NCI-H146 (cell line): ENCODE results near the gene FRYL.
"Not testable (repeated sequence)": the region's sequence is repeated elsewhere in the genome, so short reads cannot be mapped to it uniquely, and the experiment has no call there.

Source experiments
- DNase-seq: peaks from one replicate; lab custom pipeline; 2025; lab: John Stamatoyannopoulos, UW

FRYL gene

GRCh38 chr4:48779998-48780864 lies at the start of gene FRYL:
Gene FRYL, minus strand, starts transcription at chr4:48780279. Its CDS starts 145,869 bp downstream, at chr4:48634410.
- peak; percentile 100 for DNase-seq

GRCh38 chr4:48827622-48828021 lies 47.5 kb upstream of the FRYL start:
- no peak for DNase-seq

GRCh38 chr4:48821431-48821830 lies 41.4 kb upstream of the FRYL start:
- DNase-seq, result not testable (repeated sequence)

GRCh38 chr4:48816971-48817370 lies 36.9 kb upstream of the FRYL start:
- DNase-seq, result no peak

- not testable (repeated sequence) for DNase-seq
Measured at GRCh38 chr4:48816297-48816696, 36.2 kb upstream of the FRYL start.

GRCh38 chr4:48815483-48815882 lies 35.4 kb upstream of the FRYL start:
- DNase-seq, result no peak

GRCh38 chr4:48813964-48814363 lies 33.9 kb upstream of the FRYL start:
- DNase-seq, result peak; percentile 68

- DNase-seq, result no peak
Measured at GRCh38 chr4:48812866-48813265, 32.8 kb upstream of the FRYL start.

- no peak for DNase-seq
Measured at GRCh38 chr4:48804584-48805301, 24.7 kb upstream of the FRYL start.

- DNase-seq, result no peak
Measured at GRCh38 chr4:48801016-48801715, 21.1 kb upstream of the FRYL start.

GRCh38 chr4:48800155-48800554 lies 20.1 kb upstream of the FRYL start:
- DNase-seq, result not testable (repeated sequence)

- DNase-seq, result no peak
Measured at GRCh38 chr4:48799157-48799556, 19.1 kb upstream of the FRYL start.

GRCh38 chr4:48798117-48798516 lies 18.0 kb upstream of the FRYL start:
- DNase-seq, result no peak

GRCh38 chr4:48796927-48797679 lies 17.0 kb upstream of the FRYL start:
- DNase-seq, result no peak

GRCh38 chr4:48796191-48796926 lies 16.3 kb upstream of the FRYL start:
- no peak for DNase-seq

GRCh38 chr4:48795108-48795507 lies 15.0 kb upstream of the FRYL start:
- no peak for DNase-seq

- DNase-seq, result no peak
Measured at GRCh38 chr4:48792348-48793006, 12.4 kb upstream of the FRYL start.

- no peak for DNase-seq
Measured at GRCh38 chr4:48791313-48791712, 11.2 kb upstream of the FRYL start.

- DNase-seq, result no peak
Measured at GRCh38 chr4:48790561-48790960, 10.5 kb upstream of the FRYL start.

- DNase-seq, result peak; percentile 33
Measured at GRCh38 chr4:48787056-48787455, 7.0 kb upstream of the FRYL start.

GRCh38 chr4:48786549-48786948 lies 6.5 kb upstream of the FRYL start:
- no peak for DNase-seq
